Astrocyte of the cerebellum (primary cell): Measurements from ENCODE around the gene DDX31.

ENCODE experiments used
- DNase-seq: peaks from one replicate; pipeline ENCODE4 v3.0.0-alpha.2; 2011; ENCODE audit warnings: low read depth
- H3K4me3 ChIP-seq: 2 replicates; pipeline ENCODE4 v1.5.1; 2011; ENCODE audit warnings: mild to moderate bottlenecking, low read depth, low read length, moderate library complexity
- CTCF ChIP-seq: IDR thresholded peaks from 2 replicates; pipeline ENCODE4 v1.5.1; 2012; ENCODE audit warnings: low read length, low read depth, moderate library complexity, mild to moderate bottlenecking; ENCODE audit errors: missing control alignments
- in situ Hi-C: cut with HindIII; loops from 2 replicates; pipeline ENCODE4 v1.10.0; 2017; ENCODE audit warnings: low sequenced_read_pairs

Gene DDX31

GRCh38 chr9:132651259-132651658 lies 18.5 kb downstream of the DDX31 start:
- TF ChIP-seq CTCF = peak; percentile 74
- in situ Hi-C loops = no loop called here
- no peak overlapping the region for H3K4me3 ChIP-seq
- DNase-seq = peak; percentile 89

GRCh38 chr9:132648685-132649084 lies 21.1 kb downstream of the DDX31 start:
- no peak overlapping the region for H3K4me3 ChIP-seq
- DNase-seq = no peak
- in situ Hi-C loops = no loop called here
- no peak for TF ChIP-seq CTCF

GRCh38 chr9:132648283-132648682 lies 21.5 kb downstream of the DDX31 start:
- DNase-seq = no peak
- in situ Hi-C loops = no loop called here
- no peak overlapping the region for H3K4me3 ChIP-seq
- no peak for TF ChIP-seq CTCF

GRCh38 chr9:132647806-132648205 lies 22.0 kb downstream of the DDX31 start:
- in situ Hi-C loops = no loop called here

GRCh38 chr9:132647355-132647754 lies 22.4 kb downstream of the DDX31 start:
- in situ Hi-C loops = no loop called here
- no peak overlapping the region for H3K4me3 ChIP-seq
- DNase-seq = peak; percentile 98
- no peak for TF ChIP-seq CTCF

More at GRCh38 chr9:132647806-132648205, 22.0 kb downstream of the DDX31 start:
- H3K4me3 ChIP-seq = no peak overlapping the region
- TF ChIP-seq CTCF = no peak
- DNase-seq = no peak

- in situ Hi-C loops = no loop called here
- TF ChIP-seq CTCF = no peak
- no peak overlapping the region for H3K4me3 ChIP-seq
Measured at GRCh38 chr9:132646726-132647125, 23.1 kb downstream of the DDX31 start.

GRCh38 chr9:132645711-132646110 lies 24.1 kb downstream of the DDX31 start:
- no peak overlapping the region for H3K4me3 ChIP-seq
- TF ChIP-seq CTCF = no peak
- in situ Hi-C loops = no loop called here
- DNase-seq = no peak

More at GRCh38 chr9:132646726-132647125, 23.1 kb downstream of the DDX31 start:
- no peak for DNase-seq
